KMS-11 (cell line): ENCODE data around the gene STK24.

Experiments
- H2AFZ ChIP-seq: fragments of 200-600 bp; sonication (generic); 2 replicates; pipeline ENCODE4 v1.6.1; 2016; ENCODE audit warnings: antibody characterized with exemption, mixed run types, low read depth
- H3K27ac ChIP-seq: fragments of 200-600 bp; sonication (generic); 2 replicates; pipeline ENCODE4 v1.6.1; 2016; ENCODE audit warnings: mild to moderate bottlenecking, mixed run types
- H3K27me3 ChIP-seq: fragments of 200-600 bp; sonication (generic); 2 replicates; pipeline ENCODE4 v1.6.1; 2017; ENCODE audit warnings: mild to moderate bottlenecking, low read depth, mixed run types, moderate library complexity; ENCODE audit not compliant: insufficient read depth
- H3K36me3 ChIP-seq: fragments of 200-600 bp; sonication (generic); 2 replicates; pipeline ENCODE4 v1.6.1; 2017; ENCODE audit warnings: mild to moderate bottlenecking, mixed run types; ENCODE audit not compliant: insufficient read depth
- H3K4me1 ChIP-seq: fragments of 200-600 bp; sonication (generic); 2 replicates; pipeline ENCODE4 v1.6.1; 2016; ENCODE audit warnings: mild to moderate bottlenecking, low read depth, mixed run types; ENCODE audit not compliant: poor library complexity, severe bottlenecking
- H3K4me2 ChIP-seq: fragments of 200-600 bp; sonication (generic); 2 replicates; pipeline ENCODE4 v1.7.0; 2016; ENCODE audit warnings: mild to moderate bottlenecking, mixed run types
- H3K4me3 ChIP-seq: fragments of 200-600 bp; sonication (generic); IDR thresholded peaks from 2 replicates; pipeline ENCODE4 v1.6.1; 2017; ENCODE audit warnings: low read depth, low read length, mixed read lengths; ENCODE audit not compliant: insufficient read depth
- H3K79me2 ChIP-seq: fragments of 200-600 bp; sonication (generic); 2 replicates; pipeline ENCODE4 v1.6.1; 2016; ENCODE audit warnings: low read depth, mixed run types; ENCODE audit not compliant: insufficient read depth
- H3K9ac ChIP-seq: fragments of 200-600 bp; sonication (generic); 2 replicates; pipeline ENCODE4 v1.6.1; 2016; ENCODE audit warnings: mild to moderate bottlenecking, mixed run types
- H4K20me1 ChIP-seq: fragments of 200-600 bp; sonication (generic); 2 replicates; pipeline ENCODE4 v1.6.1; 2016; ENCODE audit warnings: mild to moderate bottlenecking, mixed run types; ENCODE audit not compliant: insufficient read depth
- CTCF ChIP-seq: fragments of 200-600 bp; sonication (generic); conservative IDR thresholded peaks from 2 replicates; pipeline ENCODE4 v1.6.1; 2017; ENCODE audit warnings: low read depth, mild to moderate bottlenecking, antibody characterized with exemption, low read length, moderate library complexity, mixed read lengths

STK24 gene

DNA sequence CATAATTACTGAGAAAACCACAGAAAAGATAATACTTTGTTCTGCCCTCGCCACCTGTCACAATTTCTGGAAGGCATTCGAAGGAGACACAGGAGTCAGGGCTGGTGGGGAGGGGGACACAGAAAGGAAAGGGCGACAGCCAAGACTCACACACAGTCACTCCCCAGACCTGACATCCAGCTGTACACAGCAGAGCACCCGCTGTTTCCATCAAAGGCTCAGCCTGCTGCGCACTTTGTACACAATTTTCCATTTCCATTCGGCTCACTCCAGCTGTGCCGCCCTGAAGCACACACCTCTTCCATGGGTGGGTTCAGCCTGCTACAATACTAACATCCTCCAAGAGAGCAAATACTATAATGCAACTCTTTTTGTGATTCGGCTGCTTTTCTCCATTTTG, 38.0 kb downstream of the STK24 start:
- peaks cover 43% of the 10 kb centered on the region for H3K4me1 ChIP-seq
- no peak overlapping the region for H3K27ac ChIP-seq
- H2AFZ ChIP-seq, result no peak overlapping the region
- peak overlapping the region; percentile 13; the same call in 1 of the 2 replicates for H3K4me2 ChIP-seq
- TF ChIP-seq CTCF, result no peak
- no peak overlapping the region for H3K9ac ChIP-seq
- H3K36me3 ChIP-seq, result no peaks in the 10 kb centered on the region
- peaks cover 69% of the 10 kb centered on the region for H3K79me2 ChIP-seq
- H3K27me3 ChIP-seq, result no peaks in the 10 kb centered on the region
- H3K4me3 ChIP-seq, result no peak overlapping the region
- H4K20me1 ChIP-seq, result no peaks in the 10 kb centered on the region; the same call in 1 of the 2 replicates

DNA sequence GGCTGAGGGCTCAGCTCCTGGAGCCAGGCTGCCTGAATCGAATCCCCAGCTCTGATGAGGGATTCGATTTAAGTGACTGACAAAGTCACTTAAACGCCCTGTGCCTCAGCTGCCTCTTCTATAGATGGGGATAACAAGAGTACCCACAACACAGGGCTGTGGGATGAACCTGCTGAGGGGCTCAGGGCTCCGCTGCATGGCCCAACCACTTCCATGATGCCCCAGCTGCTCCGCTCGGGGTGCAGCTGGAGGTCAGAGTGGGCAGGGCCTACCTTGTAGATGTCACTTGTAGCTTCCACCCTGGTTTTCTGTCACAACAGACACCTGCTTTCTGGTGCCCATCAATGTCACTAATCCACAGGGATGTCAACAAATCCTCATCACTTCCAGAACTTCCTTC, 39.2 kb downstream of the STK24 start:
- Histone ChIP-seq H3K4me2 (no peak overlapping the region), H3K79me2 (peaks cover 66% of the 10 kb centered on the region), H3K27ac (no peak overlapping the region), H3K4me1 (peaks cover 43% of the 10 kb centered on the region), H3K9ac (no peak overlapping the region), H4K20me1 (no peaks in the 10 kb centered on the region; the same call in 1 of the 2 replicates), H3K27me3 (no peaks in the 10 kb centered on the region), H3K4me3 (no peak overlapping the region), H2AFZ (no peak overlapping the region), H3K36me3 (no peaks in the 10 kb centered on the region)
- TF ChIP-seq CTCF, result no peak

- no peaks in the 10 kb centered on the region for H3K36me3 ChIP-seq
- no peaks in the 10 kb centered on the region; the same call in 1 of the 2 replicates for H4K20me1 ChIP-seq
- H3K79me2 ChIP-seq, result peaks cover 65% of the 10 kb centered on the region
- no peak for TF ChIP-seq CTCF
- no peaks in the 10 kb centered on the region for H3K27me3 ChIP-seq
- H3K9ac ChIP-seq, result no peak overlapping the region
- peaks cover 39% of the 10 kb centered on the region for H3K4me1 ChIP-seq
- H3K4me3 ChIP-seq, result no peak overlapping the region
- H3K27ac ChIP-seq, result no peak overlapping the region
- no peak overlapping the region for H2AFZ ChIP-seq
- no peak overlapping the region for H3K4me2 ChIP-seq
These were observed 39.6 kb downstream of the STK24 start for GRCh38 chr13:98537306-98537705.

GRCh38 chr13:98536729-98537128, 40.2 kb downstream of the STK24 start:
- Histone ChIP-seq H2AFZ (no peak overlapping the region), H3K27me3 (no peaks in the 10 kb centered on the region), H3K4me3 (no peak overlapping the region), H3K36me3 (no peaks in the 10 kb centered on the region), H3K4me2 (no peak overlapping the region), H3K27ac (no peak overlapping the region), H4K20me1 (no peaks in the 10 kb centered on the region; the same call in 1 of the 2 replicates), H3K9ac (no peak overlapping the region), H3K79me2 (peaks cover 65% of the 10 kb centered on the region), H3K4me1 (peaks cover 33% of the 10 kb centered on the region)
- no peak for TF ChIP-seq CTCF
